ENCODE data around the gene RET.
A peak's percentile ranks its signal among the peaks of the same experiment; 100 is the strongest.

The RET gene

GRCh38 chr10:43076876-43077420 lies at the start of gene RET:
RET (plus strand) TSS chr10:43077069; CDS start chr10:43077259, 190 bp downstream.
- DNase-seq: peak; percentile 26

DNA sequence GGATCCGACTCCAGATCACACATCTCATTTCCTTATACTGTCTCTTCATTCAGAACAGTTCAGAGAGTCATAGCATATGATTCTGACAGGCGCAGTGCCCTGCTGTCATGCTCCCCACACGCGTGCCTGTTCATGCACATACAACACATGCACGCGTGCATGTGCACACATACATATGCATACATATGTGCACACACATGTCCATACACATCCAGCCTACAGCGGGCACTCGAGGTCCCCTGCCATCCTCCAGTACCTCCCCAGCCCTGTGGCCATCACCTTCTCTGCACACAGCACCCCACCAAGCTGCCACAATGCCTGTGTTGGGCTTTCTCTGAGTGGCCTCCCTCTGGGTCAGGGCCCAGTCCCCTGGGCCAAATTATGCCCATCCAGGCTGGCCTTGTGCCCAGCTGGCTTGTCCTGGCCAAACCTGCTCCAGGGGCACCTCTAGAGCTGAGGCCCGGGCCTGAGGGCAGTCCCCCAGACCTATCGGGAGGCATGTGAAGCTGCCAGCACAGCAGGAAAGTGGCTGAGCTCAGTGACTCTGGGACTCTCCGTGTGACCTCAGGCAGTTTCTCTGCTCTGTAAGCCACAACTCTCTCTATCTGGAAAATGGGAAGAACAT lies 49.4 kb upstream of the RET start:
- DNase-seq: no peak

DNA sequence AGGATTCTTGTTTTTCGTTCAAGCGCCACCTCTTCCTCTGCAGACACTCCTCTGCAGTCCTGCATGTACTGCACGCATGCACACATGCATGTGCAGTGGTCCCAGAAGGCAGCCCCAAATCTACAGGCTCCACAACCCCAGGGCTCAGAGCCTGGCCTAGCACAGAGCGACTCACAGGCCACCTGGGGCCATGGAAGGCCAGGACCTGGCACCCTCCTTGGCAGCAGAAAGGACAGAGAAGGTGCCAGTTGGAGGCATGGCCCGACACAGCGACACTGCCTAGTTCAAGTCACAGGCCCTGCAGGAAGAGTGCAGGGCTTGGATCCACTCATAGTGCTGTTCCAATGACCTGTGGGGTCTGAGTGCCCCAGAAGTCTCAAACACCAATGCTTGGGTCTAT lies 48.7 kb upstream of the RET start:
- no peak for DNase-seq

DNA sequence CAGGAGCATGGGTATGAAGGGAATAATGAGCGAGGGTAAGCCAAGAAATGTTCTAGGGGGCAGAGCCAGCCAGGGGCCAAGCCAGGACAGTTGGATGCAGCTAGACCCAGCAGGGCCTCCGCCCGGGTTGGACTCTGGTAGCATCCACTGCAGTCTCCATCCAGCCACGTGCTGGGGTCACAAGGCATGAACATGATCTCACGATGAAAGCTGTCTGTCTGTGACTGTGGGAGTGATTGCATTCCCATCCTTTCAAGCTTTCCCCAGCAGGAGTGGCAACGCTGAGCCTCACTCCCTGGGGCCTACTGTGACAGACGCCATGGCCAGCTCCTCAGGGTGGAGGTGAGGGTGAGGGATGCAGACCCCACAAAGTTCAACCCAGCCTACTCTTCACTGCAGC lies 47.8 kb upstream of the RET start:
- DNase-seq: no peak

GRCh38 chr10:43032613-43033012 lies 44.3 kb upstream of the RET start:
- no peak for DNase-seq

DNA sequence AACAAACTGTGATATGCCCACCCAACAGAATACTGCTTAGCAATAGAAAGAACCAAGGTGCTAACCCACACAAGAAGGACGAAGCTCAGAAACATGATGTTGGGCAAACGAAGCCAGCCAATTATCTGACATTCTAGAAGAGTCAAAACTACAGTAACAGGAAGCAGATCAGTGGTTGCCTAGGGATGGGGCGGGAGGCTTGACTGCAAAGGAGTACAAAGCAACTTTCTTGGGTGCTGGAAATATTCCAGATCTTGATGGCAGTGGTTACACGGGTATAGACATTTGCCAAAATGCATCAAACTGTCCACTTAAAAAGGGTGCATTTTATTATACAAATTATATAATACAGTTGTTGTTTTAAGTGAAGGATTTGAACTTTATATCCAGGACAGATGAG lies 41.1 kb upstream of the RET start:
- no peak for DNase-seq

DNA sequence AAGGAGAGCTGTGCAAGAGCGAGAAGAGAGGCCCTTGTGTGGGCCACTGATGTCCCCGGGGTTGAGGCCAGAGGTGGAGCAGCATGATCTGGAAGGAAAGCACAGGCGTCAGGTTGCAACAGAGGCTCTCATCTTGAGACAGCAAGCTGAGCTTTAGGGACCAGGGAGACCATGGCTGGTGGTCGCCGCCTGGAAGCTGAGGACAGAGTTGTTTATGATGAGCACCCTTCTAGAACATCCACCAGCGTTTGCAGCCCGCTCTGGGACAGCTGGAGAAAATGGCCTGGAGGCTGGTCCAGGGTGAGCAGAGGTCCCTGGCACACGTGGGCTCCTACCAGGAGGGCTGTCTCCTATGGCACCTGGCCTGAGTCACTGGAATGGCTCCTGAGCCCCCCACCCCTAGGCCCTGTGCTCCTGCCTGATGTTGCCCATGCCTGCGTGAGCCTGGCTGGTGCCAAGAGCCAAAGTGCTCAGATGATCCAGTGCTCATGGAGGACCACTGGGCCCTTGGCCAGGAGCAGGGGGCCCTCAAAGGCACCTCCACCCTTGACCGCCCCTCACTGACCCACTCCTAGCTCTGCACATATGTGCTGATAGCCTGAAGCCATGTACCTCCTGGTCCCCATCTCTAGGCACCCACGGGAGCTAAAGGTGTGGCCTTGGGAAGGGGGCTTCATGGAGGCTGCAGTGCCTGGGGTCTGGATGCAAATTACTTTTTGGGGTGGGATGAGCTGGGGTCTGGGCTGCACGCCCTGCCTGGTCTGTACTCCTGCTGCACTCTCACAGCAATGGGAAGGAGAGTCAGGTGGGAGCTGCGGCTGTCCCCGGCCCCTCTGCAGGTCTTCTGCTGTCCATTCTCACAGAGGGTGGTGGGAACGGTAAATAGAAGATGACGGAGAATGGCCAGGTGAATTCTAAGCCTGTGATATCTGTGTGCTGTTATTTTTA lies 40.1 kb upstream of the RET start:
- no peak for DNase-seq

DNA sequence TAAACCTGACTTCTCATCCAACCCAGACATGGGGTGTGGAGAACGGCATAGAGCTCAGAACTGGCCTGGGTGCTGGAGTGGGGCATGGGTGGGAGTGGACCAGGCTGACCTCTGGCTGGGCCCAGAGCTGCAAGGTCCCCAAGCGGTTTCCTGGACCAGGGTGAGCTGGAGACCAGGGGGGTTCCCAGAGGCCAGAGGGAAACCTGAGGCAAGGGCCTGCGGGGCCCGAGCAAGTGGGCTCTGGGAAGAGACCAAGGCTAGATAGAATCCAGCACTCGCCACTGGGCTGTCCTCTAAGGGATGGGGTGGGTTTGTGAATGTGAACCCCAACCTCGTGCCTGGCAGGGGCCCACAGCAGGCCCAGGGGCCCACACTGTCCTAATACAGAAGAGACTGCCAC lies 39.4 kb upstream of the RET start:
- no peak for DNase-seq

- no peak for DNase-seq
Observed at GRCh38 chr10:43037942-43038782, 38.7 kb upstream of the RET start.

DNA sequence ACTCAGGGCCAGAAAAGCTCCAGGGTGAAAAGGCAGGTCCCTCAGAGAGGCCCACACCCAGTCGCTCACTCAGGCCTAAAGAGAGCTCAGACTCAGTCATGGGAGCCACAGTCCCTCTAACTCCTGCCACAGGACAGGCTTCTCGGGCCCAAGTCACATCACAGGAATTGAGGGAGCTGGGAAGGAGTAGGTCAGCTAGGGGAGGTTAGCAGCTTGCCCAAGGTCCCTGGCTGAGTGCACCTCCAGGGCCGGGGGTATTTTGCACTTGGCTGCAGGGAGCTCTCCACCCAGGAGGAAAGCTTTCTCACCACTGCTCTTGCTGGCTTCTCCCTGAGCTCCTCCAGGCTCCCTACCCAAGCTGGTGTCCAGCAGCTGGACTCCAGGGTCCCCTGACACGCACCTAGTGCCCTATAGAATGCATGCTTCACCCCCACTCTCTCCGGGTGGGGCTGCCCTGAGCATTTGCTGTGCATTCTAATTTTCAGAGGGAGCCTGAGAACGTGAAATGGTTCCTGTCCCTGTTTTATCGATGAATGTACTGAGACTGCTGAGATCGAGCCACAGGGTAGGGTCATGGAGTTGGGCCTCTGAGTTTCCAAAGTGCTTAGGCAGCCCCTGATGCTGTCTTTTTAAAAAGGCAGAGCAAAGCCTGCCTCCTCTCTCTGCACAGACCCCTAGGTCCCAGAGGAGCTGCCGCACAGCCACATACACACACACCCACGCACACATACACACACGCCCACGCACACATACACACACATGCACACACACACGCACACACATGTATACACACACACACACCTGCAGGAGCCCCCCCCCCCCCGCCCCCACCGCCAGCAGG lies 37.9 kb upstream of the RET start:
- DNase-seq: no peak

GRCh38 chr10:43039624-43040481 lies 37.0 kb upstream of the RET start:
- DNase-seq: no peak

DNA sequence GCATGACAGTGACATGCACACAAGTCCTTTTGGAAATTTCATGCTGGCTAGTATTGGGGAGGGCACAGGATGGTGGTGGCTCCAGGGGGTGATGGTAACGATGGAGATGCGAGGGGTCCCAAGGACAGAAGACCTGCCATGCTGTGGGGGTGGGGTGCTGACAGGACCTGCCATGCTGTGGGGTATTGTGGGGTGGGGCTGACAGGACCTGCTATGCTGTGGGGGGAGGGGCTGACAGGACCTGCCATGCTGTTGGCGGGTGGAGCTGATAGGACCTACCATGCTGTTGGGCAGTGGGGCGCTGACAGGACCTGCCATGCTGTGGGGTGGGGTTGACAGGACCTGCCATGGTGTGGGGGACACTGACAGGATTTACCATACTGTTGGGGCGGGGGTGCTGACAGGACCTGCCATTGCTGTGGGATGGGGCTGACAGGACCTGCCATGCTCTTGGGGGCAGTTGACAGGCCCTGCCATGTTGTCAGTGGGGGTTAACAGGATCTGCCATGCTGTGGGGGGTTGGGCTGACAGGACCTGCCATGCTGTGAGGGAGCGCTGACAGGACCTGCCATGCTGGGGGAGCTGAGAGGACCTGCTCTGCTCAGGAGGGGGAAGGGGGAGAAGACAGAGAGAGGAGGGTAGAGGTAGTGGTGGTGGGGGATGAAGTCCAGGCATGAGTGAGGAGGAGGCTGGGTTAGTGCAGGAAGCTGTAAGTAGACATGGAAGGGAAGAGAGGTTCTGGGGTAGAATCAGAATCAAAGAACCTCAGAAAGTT lies 36.2 kb upstream of the RET start:
- DNase-seq: no peak

- DNase-seq: no peak
Observed at GRCh38 chr10:43041422-43042342, 35.2 kb upstream of the RET start.

DNA sequence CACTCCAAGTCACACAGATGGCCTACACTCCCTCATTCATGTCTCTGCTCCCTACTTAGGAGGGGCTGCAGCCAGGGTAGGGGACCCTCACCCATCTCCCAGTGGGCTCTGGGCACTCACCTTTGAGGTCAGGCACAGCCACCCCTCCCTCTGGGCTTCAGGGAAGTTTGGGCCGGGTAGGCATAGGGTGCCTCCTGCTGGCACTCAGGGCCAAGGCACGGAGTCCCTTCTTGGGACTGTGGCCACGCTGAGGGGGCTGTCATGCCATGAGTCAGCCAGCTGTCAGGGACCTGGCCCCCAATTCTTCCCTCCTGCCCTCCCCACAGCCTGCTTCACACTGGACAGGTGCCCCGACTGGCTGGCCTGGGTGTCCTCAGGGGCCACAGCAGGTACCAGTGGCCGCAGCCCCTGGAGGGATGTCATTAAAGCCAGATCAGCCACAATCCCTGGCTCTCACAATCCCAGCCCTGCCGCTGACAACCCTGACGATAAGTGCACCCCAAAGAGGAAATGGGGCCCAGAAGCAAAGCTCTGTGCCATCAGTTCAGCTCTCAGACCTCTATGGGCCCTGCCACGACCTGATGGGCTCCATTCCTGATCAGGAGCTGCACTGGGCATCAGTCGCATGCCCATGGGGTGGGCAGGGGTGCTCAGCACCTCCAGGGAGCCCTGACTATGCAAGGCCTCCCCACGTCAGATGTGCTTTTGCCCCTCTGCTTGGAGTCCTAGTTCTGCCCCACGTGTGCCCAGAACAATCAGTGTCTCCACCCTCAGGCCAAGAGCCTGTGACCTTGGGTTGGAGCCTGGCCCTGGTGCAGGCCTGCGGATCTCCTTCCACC lies 34.1 kb upstream of the RET start:
- no peak for DNase-seq

DNA sequence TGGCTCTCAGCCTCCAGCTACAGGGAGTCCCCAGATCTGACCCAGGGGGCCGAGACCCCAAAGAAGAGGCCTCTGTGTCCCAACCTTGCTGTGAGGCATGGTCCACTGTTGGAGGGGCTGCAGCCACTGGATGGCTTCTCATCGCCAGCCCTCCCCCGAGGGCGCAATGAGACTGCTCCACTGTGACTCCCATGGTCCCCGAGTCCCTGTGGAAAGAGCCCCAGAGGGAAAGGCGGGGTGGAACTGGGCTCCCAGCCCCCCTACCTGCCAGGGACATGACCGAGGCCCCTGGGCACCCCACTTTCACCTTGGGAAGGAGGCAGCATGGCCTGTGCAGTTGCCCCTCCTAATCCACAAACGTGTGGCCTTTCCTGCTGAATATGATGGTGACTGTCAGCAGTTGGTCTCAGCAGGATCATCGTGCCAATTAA lies 33.5 kb upstream of the RET start:
- DNase-seq: no peak

DNA sequence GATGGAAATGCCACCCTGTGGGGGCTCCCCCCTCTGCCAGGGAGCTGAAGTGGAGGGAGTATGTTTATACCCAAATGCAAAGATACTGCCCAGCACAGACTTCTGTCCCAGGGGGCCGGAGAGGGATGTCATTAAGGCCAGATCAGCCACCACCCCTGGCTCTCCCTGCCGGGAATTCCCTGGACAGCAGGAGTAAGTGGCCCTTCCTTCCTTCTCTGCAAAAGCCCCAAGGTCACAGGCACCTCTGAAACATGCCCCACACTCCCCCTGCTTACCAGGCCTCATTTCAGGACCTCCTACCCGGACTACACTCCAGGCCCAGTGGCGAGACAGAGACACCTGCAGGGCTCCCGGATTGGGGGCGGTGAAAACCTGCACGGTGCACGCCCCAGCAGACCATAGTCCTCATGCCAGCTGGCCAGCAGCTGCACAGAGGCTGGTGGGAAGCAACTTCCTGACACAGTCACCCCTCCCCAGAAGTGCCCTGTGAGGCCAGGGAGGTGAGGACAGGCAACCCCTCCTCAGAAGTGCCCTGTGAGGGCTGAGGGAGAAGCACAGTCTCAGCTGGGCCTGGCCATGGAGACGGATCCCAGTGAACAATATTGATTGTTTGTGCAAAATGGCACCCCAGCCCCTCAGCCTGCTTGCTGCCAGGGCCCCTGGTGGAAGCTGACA lies 33.0 kb upstream of the RET start:
- no peak for DNase-seq

- DNase-seq: no peak
Observed at GRCh38 chr10:43044448-43044921, 32.4 kb upstream of the RET start.
